Activated CD8-positive, alpha-beta T cell treated with anti-CD3 and anti-CD28 coated beads for 36 hours (primary cell): Measurements from ENCODE around the gene BLOC1S5. TPM values are rescaled to one million over a fixed set of nuclear protein-coding genes. Genes with fewer than 3 reads are reported as not detected.

Experiments used
- ATAC-seq: fragments of 200-7000 bp; cut with Tn5 transposase; one replicate; pipeline ENCODE4 v1.10.0; 2021; ENCODE audit warnings: mild to moderate bottlenecking, moderate library complexity
- CTCF ChIA-PET: fragments of 350-600 bp; sonication (Branson Sonifier 250); formaldehyde crosslinking; loops from one replicate; lab custom pipeline; 2021; ENCODE audit warnings: antibody characterized with exemption; lab: Charles Lee
- POLR2A ChIA-PET: fragments of 350-600 bp; sonication (Branson Sonifier 250); formaldehyde crosslinking; loops from one replicate; lab custom pipeline; 2021; ENCODE audit warnings: antibody characterized with exemption; lab: Charles Lee
- DNase-seq: peaks from one replicate; pipeline ENCODE4 v3.0.0-alpha.2; 2020
- H3K27ac Mint-ChIP-seq: one replicate; pipeline ENCODE4 v1.8.0; 2021; ENCODE audit warnings: mild to moderate bottlenecking, mixed read lengths
- H3K27me3 Mint-ChIP-seq: one replicate; pipeline ENCODE4 v1.8.0; 2021; ENCODE audit warnings: mixed read lengths
- H3K36me3 Mint-ChIP-seq: one replicate; pipeline ENCODE4 v1.8.0; 2021; ENCODE audit warnings: low read depth, mixed read lengths
- H3K4me1 Mint-ChIP-seq: one replicate; pipeline ENCODE4 v1.8.0; 2021; ENCODE audit warnings: low read depth, mixed read lengths
- H3K4me3 Mint-ChIP-seq: one replicate; pipeline ENCODE4 v1.8.0; 2021; ENCODE audit warnings: mild to moderate bottlenecking, moderate library complexity, mixed read lengths
- H3K9me3 Mint-ChIP-seq: one replicate; pipeline ENCODE4 v1.8.0; 2021; ENCODE audit warnings: mixed read lengths
- intact Hi-C: fragments of 100-400 bp; cut with micrococcal nuclease; formaldehyde crosslinking; loops from one replicate; pipeline ENCODE4 v1.10.0; 2022
- total RNA-seq, 2 experiments: library from RNA; stranded (reverse); gene quantifications; one replicate each; pipeline ENCODE4 v1.2.3, GENCODE V29; 2021
- TF ChIP-seq, protein P1 (sequence below): fragments of 200-600 bp; IDR thresholded peaks from one replicate; pipeline ENCODE4 v1.8.0; 2022; ENCODE audit warnings: antibody characterized with exemption, mild to moderate bottlenecking

Gene BLOC1S5
- total RNA-seq, 2 experiments from 2014 or later: 23.7 to 26.2 TPM

DNA sequence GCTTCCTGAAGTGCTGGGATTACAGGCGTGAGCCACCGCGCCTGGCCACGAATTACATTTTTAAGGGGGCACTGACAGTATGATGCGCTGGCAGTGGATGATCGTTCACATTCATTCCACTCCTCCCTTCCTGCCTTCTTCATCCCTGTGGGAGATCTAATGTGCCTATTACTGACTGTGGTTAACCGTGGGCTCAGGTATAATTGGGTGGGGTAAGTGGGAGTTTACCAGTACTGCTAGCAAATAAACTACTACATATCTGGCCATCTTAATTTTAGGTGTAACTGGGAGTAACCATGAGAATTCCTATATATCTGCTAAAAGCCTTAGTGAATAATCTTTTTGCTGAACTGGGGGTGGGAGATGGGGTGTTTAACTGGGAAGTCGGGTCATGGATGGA is 6.5 kb upstream of the BLOC1S5 start:
- ChIA-PET CTCF (no interaction called here), POLR2A (no interaction called here)
- H3K9me3 Mint-ChIP-seq: no peaks in the 10 kb centered on the region

DNA sequence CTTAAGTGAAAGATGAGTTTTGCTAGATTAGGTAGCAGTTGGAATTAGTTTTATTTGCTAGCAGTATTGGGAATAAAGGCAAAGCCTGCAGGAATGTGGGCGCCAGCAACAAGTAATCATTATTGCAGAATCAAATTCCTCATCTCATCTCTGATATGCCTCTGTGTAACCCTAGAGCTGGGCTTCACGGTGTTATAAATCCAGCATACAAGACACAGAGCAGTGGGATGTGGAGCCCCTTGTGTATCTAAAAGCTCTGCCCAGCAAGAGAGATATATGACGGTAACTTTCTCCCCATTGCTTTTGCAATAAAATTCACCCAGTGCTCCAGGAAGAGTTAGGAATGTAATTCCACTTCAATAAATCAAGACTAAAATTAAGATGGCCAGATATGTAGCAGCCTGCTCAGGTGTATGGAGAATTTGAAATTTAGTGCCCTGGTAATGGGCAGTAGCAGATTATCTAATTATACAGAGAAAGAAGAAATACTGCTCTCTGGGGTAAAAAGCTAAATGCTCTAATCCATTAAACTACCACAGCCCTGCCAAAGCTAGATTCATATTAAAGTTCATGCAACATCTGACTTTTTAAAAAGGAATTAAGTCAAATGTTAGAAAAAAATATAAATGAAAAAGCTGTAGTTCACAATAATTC is 5.6 kb upstream of the BLOC1S5 start:
- intact Hi-C loops: no loop called here
- H3K9me3 Mint-ChIP-seq: no peaks in the 10 kb centered on the region
- peaks cover 16% of the 10 kb centered on the region for H3K4me1 Mint-ChIP-seq
- POLR2A ChIA-PET: interaction anchor here (1.8 kb wide), 1 partner anchor 32 kb away, joined by 7 read pairs; the partner anchor contains the start of gene EEF1E1
- DNase-seq: no peak
- CTCF ChIA-PET: no interaction called here
- H3K36me3 Mint-ChIP-seq: no peaks in the 10 kb centered on the region
- H3K27ac Mint-ChIP-seq: no peak overlapping the region
- no peak for ATAC-seq
- H3K27me3 Mint-ChIP-seq: no peaks in the 10 kb centered on the region
- no peak overlapping the region for H3K4me3 Mint-ChIP-seq
- TF ChIP-seq, protein P1, sequence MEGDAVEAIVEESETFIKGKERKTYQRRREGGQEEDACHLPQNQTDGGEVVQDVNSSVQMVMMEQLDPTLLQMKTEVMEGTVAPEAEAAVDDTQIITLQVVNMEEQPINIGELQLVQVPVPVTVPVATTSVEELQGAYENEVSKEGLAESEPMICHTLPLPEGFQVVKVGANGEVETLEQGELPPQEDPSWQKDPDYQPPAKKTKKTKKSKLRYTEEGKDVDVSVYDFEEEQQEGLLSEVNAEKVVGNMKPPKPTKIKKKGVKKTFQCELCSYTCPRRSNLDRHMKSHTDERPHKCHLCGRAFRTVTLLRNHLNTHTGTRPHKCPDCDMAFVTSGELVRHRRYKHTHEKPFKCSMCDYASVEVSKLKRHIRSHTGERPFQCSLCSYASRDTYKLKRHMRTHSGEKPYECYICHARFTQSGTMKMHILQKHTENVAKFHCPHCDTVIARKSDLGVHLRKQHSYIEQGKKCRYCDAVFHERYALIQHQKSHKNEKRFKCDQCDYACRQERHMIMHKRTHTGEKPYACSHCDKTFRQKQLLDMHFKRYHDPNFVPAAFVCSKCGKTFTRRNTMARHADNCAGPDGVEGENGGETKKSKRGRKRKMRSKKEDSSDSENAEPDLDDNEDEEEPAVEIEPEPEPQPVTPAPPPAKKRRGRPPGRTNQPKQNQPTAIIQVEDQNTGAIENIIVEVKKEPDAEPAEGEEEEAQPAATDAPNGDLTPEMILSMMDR: no peak

More for the DNA sequence above, 6.5 kb upstream of the BLOC1S5 start:
- ATAC-seq (no peak), DNase-seq (no peak)
- Mint-ChIP-seq H3K27me3 (no peaks in the 10 kb centered on the region), H3K27ac (no peak overlapping the region), H3K4me1 (peaks cover 9% of the 10 kb centered on the region), H3K4me3 (no peak overlapping the region), H3K36me3 (no peaks in the 10 kb centered on the region)
- TF ChIP-seq, protein P1: no peak
- intact Hi-C loops: no loop called here

DNA sequence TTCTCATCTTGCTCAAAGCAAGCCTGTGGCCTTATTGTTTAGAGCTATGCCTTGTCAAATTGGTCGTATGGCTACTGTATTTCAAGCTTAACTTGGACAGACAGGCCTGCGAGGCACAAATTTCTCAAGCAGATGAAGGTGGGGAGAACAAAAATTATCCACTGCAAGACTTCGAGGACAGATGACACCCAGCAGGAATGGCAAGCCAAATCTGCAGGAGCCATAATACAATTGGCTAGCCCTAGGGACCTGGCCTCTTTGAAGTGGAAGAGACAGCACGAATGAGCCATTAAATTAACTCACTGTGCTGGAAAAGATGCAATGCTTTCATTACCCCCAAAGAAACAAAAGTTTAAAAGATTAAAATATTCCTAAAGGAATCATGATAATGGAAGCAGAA is 5.0 kb upstream of the BLOC1S5 start:
- Mint-ChIP-seq H3K36me3 (no peaks in the 10 kb centered on the region), H3K4me3 (no peak overlapping the region), H3K27ac (no peak overlapping the region), H3K9me3 (no peaks in the 10 kb centered on the region), H3K4me1 (peaks cover 20% of the 10 kb centered on the region), H3K27me3 (no peaks in the 10 kb centered on the region)
- intact Hi-C loops: no loop called here
- POLR2A ChIA-PET: interaction anchor here (1.8 kb wide), 1 partner anchor 33 kb away, joined by 7 read pairs; the partner anchor contains the start of gene EEF1E1
- CTCF ChIA-PET: no interaction called here
- DNase-seq (no peak), ATAC-seq (no peak)
- TF ChIP-seq, protein P1: no peak

DNA sequence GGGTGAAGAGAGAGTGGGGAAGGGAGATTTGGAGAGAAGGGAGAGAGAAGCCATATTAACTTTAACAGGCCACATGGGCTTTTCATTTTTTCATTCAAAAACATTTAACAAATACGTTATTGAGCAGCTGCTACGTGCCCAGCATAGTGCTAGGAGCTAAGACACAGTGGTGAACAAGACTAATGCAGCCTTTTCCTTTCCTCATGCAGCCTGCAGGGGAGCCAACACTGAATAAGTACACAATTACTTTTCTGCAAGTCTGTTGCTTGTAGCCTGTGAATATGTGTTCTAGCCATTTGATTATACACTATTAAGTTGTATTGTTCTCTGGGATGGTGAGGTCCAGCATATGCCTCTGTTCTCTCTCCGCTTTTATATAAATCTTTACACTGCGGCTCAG is 1.9 kb upstream of the BLOC1S5 start:
- Mint-ChIP-seq H3K36me3 (peaks cover 6% of the 10 kb centered on the region), H3K9me3 (no peaks in the 10 kb centered on the region), H3K27me3 (no peaks in the 10 kb centered on the region), H3K27ac (peak overlapping the region; percentile 95), H3K4me3 (no peak overlapping the region), H3K4me1 (peaks cover 25% of the 10 kb centered on the region)
- TF ChIP-seq, protein P1: no peak
- ATAC-seq (no peak), DNase-seq (peak; percentile 15)
- CTCF ChIA-PET: interaction anchor here (1.0 to 1.8 kb wide), 3 partner anchors 28 to 153 kb away, joined by 3 to 9 read pairs (median 3); partner anchors contain the start of gene EEF1E1
- intact Hi-C loops: no loop called here
- POLR2A ChIA-PET: interaction anchor here (1.4 to 2.7 kb wide), 3 partner anchors 8 to 36 kb away, joined by 3 to 9 read pairs (median 8); partner anchors contain the start of gene EEF1E1

DNA sequence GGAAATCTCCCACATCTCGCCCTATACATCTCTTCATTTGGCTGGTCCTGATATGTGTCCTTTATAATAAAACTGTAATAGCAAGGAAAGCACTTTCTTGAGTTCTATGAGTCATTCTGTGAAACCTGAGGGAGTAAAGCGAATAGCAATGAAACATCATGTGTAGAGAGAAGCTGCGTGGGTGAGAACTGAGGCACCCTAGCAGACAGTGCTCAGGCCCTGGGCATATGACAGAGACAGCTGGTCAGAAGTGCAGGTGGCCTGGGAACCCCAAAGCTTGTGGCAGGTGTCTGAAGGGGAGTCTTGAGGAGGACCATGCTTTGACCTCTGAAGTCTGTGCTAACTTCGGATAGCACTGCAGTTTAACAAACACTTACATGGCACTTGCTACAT is 1.3 kb upstream of the BLOC1S5 start:
- intact Hi-C loops: no loop called here
- CTCF ChIA-PET: interaction anchor here (1.4 to 1.8 kb wide), 2 partner anchors 37 to 153 kb away, joined by 3 to 9 read pairs; partner anchors contain the start of gene EEF1E1
- peak overlapping the region; percentile 93 for H3K4me3 Mint-ChIP-seq
- ATAC-seq: peak; percentile 57
- H3K27me3 Mint-ChIP-seq: no peaks in the 10 kb centered on the region
- no peaks in the 10 kb centered on the region for H3K9me3 Mint-ChIP-seq
- H3K27ac Mint-ChIP-seq: peak overlapping the region; percentile 95
- peak; percentile 64 for DNase-seq
- POLR2A ChIA-PET: interaction anchor here (1.1 to 2.7 kb wide), 5 partner anchors 8 to 37 kb away, joined by 3 to 9 read pairs (median 3); partner anchors contain the start of gene EEF1E1
- H3K36me3 Mint-ChIP-seq: peaks cover 6% of the 10 kb centered on the region
- peaks cover 25% of the 10 kb centered on the region for H3K4me1 Mint-ChIP-seq
- TF ChIP-seq, protein P1: no peak
